Sigmoid colon (tissue), 4 donors: ENCODE results near the gene GPHN.

Source experiments
- POLR2A ChIP-seq, 2 donors: fragments of 450-650 bp; IDR thresholded peaks; one replicate each; pipeline ENCODE4 v1.6.1; 2016; ENCODE audit warnings: antibody characterized with exemption in 2 of 2, mild to moderate bottlenecking in 2 of 2, moderate library complexity in 2 of 2
- POLR2AphosphoS5 ChIP-seq, 4 donors: sonication (generic); formaldehyde crosslinking; IDR thresholded peaks; one replicate each; pipeline ENCODE4 v1.6.1; 2017; ENCODE audit warnings: antibody characterized with exemption in 4 of 4
- TF ChIP-seq, protein P1 (sequence below), 4 experiments: fragments of 450-650 bp in 3 of 4; fragments of 200-600 bp in 1 of 4; IDR thresholded peaks; one replicate each; pipeline ENCODE4 v1.5.1; 2016 to 2019; ENCODE audit warnings: antibody characterized with exemption in 4 of 4, mild to moderate bottlenecking in 3 of 4, moderate library complexity in 2 of 4

DNA sequence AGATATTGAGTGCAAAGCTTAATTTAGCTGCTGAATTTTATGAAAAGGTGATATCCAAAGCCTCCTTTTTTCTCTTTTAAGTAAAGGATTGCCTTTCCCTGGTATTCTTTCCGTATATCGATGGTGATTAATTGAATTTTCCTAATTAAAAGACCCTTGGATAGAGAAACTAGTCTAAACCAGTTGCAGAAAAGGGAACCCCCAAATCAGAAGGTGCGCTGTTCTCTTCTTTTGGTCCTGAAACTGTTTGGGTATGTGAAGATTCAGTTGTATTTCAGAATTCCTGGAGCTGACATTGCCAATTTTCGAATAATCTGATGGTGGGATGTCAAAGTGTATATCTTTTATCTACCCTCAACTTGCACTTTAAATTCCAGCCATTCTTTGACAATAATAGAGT lies 1.9 kb downstream of the GPHN start:
- TF ChIP-seq, protein P1, sequence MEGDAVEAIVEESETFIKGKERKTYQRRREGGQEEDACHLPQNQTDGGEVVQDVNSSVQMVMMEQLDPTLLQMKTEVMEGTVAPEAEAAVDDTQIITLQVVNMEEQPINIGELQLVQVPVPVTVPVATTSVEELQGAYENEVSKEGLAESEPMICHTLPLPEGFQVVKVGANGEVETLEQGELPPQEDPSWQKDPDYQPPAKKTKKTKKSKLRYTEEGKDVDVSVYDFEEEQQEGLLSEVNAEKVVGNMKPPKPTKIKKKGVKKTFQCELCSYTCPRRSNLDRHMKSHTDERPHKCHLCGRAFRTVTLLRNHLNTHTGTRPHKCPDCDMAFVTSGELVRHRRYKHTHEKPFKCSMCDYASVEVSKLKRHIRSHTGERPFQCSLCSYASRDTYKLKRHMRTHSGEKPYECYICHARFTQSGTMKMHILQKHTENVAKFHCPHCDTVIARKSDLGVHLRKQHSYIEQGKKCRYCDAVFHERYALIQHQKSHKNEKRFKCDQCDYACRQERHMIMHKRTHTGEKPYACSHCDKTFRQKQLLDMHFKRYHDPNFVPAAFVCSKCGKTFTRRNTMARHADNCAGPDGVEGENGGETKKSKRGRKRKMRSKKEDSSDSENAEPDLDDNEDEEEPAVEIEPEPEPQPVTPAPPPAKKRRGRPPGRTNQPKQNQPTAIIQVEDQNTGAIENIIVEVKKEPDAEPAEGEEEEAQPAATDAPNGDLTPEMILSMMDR (IDR thresholded peaks at IDR 0.05): no peak
- TF ChIP-seq POLR2A (IDR thresholded peaks at IDR 0.05) (no peak), POLR2AphosphoS5 (IDR thresholded peaks at IDR 0.05) (no peak)
